WTC11 (cell line): ENCODE results near the gene NAGLU. TPM values are rescaled to one million over a fixed set of nuclear protein-coding genes. Genes with fewer than 3 reads are reported as not detected.
A peak's percentile ranks its signal among the peaks of the same experiment; 100 is the strongest.

Source experiments
- ATAC-seq: fragments of 200-7000 bp; cut with Tn5 transposase; 2 replicates; pipeline ENCODE4 v1.10.0; 2021; ENCODE audit warnings: mild to moderate bottlenecking, moderate library complexity
- CTCF ChIA-PET: fragments of 300-600 bp; sonication (Branson Sonifier 250); formaldehyde crosslinking; loops from one replicate; lab custom pipeline; 2021; ENCODE audit warnings: antibody characterized with exemption; lab: Charles Lee
- POLR2A ChIA-PET: fragments of 350-600 bp; sonication (Branson Sonifier 250); formaldehyde crosslinking; loops from one replicate; lab custom pipeline; 2021; ENCODE audit warnings: antibody characterized with exemption; lab: Charles Lee
- DNase-seq: peaks from one replicate; pipeline ENCODE4 v3.0.0; 2021; ENCODE audit warnings: low spot score
- H3K27ac Mint-ChIP-seq: 2 replicates; pipeline ENCODE4 v1.8.0; 2021; ENCODE audit warnings: mixed read lengths
- H3K27me3 Mint-ChIP-seq: 2 replicates; pipeline ENCODE4 v1.8.0; 2021; ENCODE audit warnings: low read depth, mild to moderate bottlenecking, moderate library complexity, mixed read lengths
- H3K36me3 Mint-ChIP-seq: 2 replicates; pipeline ENCODE4 v1.8.0; 2021; ENCODE audit warnings: mixed read lengths
- H3K4me1 Mint-ChIP-seq: 2 replicates; pipeline ENCODE4 v1.8.0; 2022; ENCODE audit warnings: mixed read lengths
- H3K4me3 Mint-ChIP-seq: 2 replicates; pipeline ENCODE4 v1.8.0; 2021; ENCODE audit warnings: mild to moderate bottlenecking, moderate library complexity, mixed read lengths
- H3K9me3 Mint-ChIP-seq: 2 replicates; pipeline ENCODE4 v1.8.0; 2021; ENCODE audit warnings: mixed read lengths
- AFF4 ChIP-seq: sonication (generic); formaldehyde crosslinking; IDR thresholded peaks from 2 replicates; pipeline ENCODE4 v1.8.1; 2023; ENCODE audit warnings: mild to moderate bottlenecking, missing genetic modification reagents, borderline replicate concordance
- ATF3 ChIP-seq: sonication (generic); formaldehyde crosslinking; conservative IDR thresholded peaks from 2 replicates; pipeline ENCODE4 v1.8.1; 2022; ENCODE audit warnings: mild to moderate bottlenecking, missing genetic modification reagents
- CREM ChIP-seq: sonication (generic); formaldehyde crosslinking; IDR thresholded peaks from 2 replicates; pipeline ENCODE4 v1.8.1; 2022; ENCODE audit warnings: mild to moderate bottlenecking, missing genetic modification reagents, moderate library complexity
- E2F4 ChIP-seq: sonication (generic); formaldehyde crosslinking; IDR thresholded peaks from 2 replicates; pipeline ENCODE4 v1.8.1; 2022; ENCODE audit warnings: low read depth, mild to moderate bottlenecking, moderate library complexity, missing genetic modification reagents, borderline replicate concordance
- FOXP1 ChIP-seq: sonication (generic); formaldehyde crosslinking; IDR thresholded peaks from 2 replicates; pipeline ENCODE4 v1.8.0; 2022; ENCODE audit warnings: missing genetic modification reagents, mild to moderate bottlenecking, moderate library complexity, borderline replicate concordance
- GRHL2 ChIP-seq: fragments of 250-450 bp; sonication (Bioruptor Pico); IDR thresholded peaks from 2 replicates; pipeline ENCODE4 v1.8.0; 2022; ENCODE audit warnings: mild to moderate bottlenecking, moderate library complexity; ENCODE audit not compliant: insufficient replicate concordance, severe bottlenecking
- GTF2I ChIP-seq: fragments of 250-450 bp; sonication (Bioruptor Pico); conservative IDR thresholded peaks from 2 replicates; pipeline ENCODE4 v1.4.0; 2021; ENCODE audit warnings: mild to moderate bottlenecking
- HMGA2 ChIP-seq: fragments of 250-450 bp; sonication (Bioruptor Pico); IDR thresholded peaks from 2 replicates; pipeline ENCODE4 v1.4.0; 2021; ENCODE audit warnings: mild to moderate bottlenecking, moderate library complexity
- IRF1 ChIP-seq: sonication (generic); formaldehyde crosslinking; IDR thresholded peaks from 2 replicates; pipeline ENCODE4 v1.8.0; 2023; ENCODE audit warnings: missing genetic modification reagents
- NR2C2 ChIP-seq: sonication (generic); formaldehyde crosslinking; IDR thresholded peaks from 2 replicates; pipeline ENCODE4 v1.8.0; 2022; ENCODE audit warnings: mild to moderate bottlenecking, missing genetic modification reagents
- SMAD3 ChIP-seq: sonication (generic); formaldehyde crosslinking; IDR thresholded peaks from 2 replicates; pipeline ENCODE4 v1.8.0; 2022; ENCODE audit warnings: missing genetic modification reagents, mild to moderate bottlenecking, borderline replicate concordance
- TP53 ChIP-seq: sonication (generic); formaldehyde crosslinking; IDR thresholded peaks from 2 replicates; pipeline ENCODE4 v1.8.1; 2023; ENCODE audit warnings: mild to moderate bottlenecking, missing genetic modification reagents
- ZBTB21 ChIP-seq: sonication (generic); formaldehyde crosslinking; IDR thresholded peaks from 2 replicates; pipeline ENCODE4 v1.8.1; 2023; ENCODE audit warnings: mild to moderate bottlenecking, missing genetic modification reagents, borderline replicate concordance
- ZBTB43 ChIP-seq: sonication (generic); formaldehyde crosslinking; IDR thresholded peaks from 2 replicates; pipeline ENCODE4 v1.8.1; 2023; ENCODE audit warnings: mild to moderate bottlenecking, missing genetic modification reagents
- ZNF232 ChIP-seq: sonication (generic); formaldehyde crosslinking; IDR thresholded peaks from 2 replicates; pipeline ENCODE4 v1.8.0; 2022; ENCODE audit warnings: mild to moderate bottlenecking, missing genetic modification reagents
- ZNF423 ChIP-seq: fragments of 250-450 bp; sonication (Bioruptor Pico); IDR thresholded peaks from 2 replicates; pipeline ENCODE4 v2.1.2; 2022; ENCODE audit warnings: mild to moderate bottlenecking, moderate library complexity
- total RNA-seq: library from RNA; stranded (reverse); gene quantifications from 3 replicates; pipeline ENCODE4 v1.2.3, GENCODE V29; 2021
- TF ChIP-seq, protein P1 (sequence below): sonication (generic); formaldehyde crosslinking; IDR thresholded peaks from 2 replicates; pipeline ENCODE4 v1.8.0; 2023; ENCODE audit warnings: mild to moderate bottlenecking, missing genetic modification reagents
- TF ChIP-seq, protein P2 (sequence below): fragments of 250-450 bp; sonication (Bioruptor Pico); IDR thresholded peaks from 2 replicates; pipeline ENCODE4 v1.8.0; 2021; ENCODE audit warnings: mild to moderate bottlenecking

The NAGLU gene
- total RNA-seq, 1 experiment from 2014 or later = 39.3 TPM

DNA sequence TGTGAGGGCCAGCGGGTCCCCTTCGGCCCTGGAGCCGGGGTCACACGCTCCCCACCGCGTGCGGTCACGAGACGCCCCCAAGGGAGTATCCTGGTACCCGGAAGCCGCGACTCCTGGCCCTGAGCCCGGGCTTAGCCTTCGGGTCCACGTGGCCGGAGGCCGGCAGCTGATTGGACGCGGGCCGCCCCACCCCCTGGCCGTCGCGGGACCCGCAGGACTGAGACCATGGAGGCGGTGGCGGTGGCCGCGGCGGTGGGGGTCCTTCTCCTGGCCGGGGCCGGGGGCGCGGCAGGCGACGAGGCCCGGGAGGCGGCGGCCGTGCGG, at the start of gene NAGLU (continued):
- TF ChIP-seq, protein P1, sequence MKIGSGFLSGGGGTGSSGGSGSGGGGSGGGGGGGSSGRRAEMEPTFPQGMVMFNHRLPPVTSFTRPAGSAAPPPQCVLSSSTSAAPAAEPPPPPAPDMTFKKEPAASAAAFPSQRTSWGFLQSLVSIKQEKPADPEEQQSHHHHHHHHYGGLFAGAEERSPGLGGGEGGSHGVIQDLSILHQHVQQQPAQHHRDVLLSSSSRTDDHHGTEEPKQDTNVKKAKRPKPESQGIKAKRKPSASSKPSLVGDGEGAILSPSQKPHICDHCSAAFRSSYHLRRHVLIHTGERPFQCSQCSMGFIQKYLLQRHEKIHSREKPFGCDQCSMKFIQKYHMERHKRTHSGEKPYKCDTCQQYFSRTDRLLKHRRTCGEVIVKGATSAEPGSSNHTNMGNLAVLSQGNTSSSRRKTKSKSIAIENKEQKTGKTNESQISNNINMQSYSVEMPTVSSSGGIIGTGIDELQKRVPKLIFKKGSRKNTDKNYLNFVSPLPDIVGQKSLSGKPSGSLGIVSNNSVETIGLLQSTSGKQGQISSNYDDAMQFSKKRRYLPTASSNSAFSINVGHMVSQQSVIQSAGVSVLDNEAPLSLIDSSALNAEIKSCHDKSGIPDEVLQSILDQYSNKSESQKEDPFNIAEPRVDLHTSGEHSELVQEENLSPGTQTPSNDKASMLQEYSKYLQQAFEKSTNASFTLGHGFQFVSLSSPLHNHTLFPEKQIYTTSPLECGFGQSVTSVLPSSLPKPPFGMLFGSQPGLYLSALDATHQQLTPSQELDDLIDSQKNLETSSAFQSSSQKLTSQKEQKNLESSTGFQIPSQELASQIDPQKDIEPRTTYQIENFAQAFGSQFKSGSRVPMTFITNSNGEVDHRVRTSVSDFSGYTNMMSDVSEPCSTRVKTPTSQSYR (CRISPR knock-in tag) = no peak
- no peak for TF ChIP-seq GTF2I (CRISPR knock-in tag)
- no peak for TF ChIP-seq ZNF232 (CRISPR knock-in tag)
- 0 out of 2 replicates have a peak, but pooled peaks have one; percentile 40 for TF ChIP-seq TP53 (CRISPR knock-in tag)
- no peak for TF ChIP-seq HMGA2 (CRISPR knock-in tag)
- TF ChIP-seq IRF1 (CRISPR knock-in tag) = peak; percentile 59; the same call in 1 of the 2 replicates
- TF ChIP-seq, protein P2, sequence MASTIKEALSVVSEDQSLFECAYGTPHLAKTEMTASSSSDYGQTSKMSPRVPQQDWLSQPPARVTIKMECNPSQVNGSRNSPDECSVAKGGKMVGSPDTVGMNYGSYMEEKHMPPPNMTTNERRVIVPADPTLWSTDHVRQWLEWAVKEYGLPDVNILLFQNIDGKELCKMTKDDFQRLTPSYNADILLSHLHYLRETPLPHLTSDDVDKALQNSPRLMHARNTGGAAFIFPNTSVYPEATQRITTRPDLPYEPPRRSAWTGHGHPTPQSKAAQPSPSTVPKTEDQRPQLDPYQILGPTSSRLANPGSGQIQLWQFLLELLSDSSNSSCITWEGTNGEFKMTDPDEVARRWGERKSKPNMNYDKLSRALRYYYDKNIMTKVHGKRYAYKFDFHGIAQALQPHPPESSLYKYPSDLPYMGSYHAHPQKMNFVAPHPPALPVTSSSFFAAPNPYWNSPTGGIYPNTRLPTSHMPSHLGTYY (CRISPR knock-in tag) = no peak
- no peak for TF ChIP-seq FOXP1
- no peak for TF ChIP-seq AFF4
- TF ChIP-seq CREM (CRISPR knock-in tag) = 0 out of 2 replicates have a peak, but pooled peaks have one; percentile 46
- no peak for TF ChIP-seq ATF3 (CRISPR knock-in tag)

- no peaks in the 10 kb centered on the region for H3K4me1 Mint-ChIP-seq
- ChIA-PET POLR2A (no interaction called here), CTCF (interaction anchor here (1.1 kb wide), 1 partner anchor 30 kb away, joined by 4 read pairs; no protein-coding TSS in a partner anchor)
- ATAC-seq = no peak
- no peak overlapping the region for H3K27ac Mint-ChIP-seq
- H3K27me3 Mint-ChIP-seq = no peaks in the 10 kb centered on the region
- H3K9me3 Mint-ChIP-seq = no peaks in the 10 kb centered on the region
- no peak for TF ChIP-seq SMAD3 (CRISPR knock-in tag)
- no peak for TF ChIP-seq E2F4 (CRISPR knock-in tag)
- no peak for TF ChIP-seq ZBTB43 (CRISPR knock-in tag)
- no peak for TF ChIP-seq ZBTB21 (CRISPR knock-in tag)
- no peak for TF ChIP-seq ZNF423
- no peak for TF ChIP-seq NR2C2 (CRISPR knock-in tag)
- no peak for TF ChIP-seq GRHL2 (CRISPR knock-in tag)
- TF ChIP-seq ATF3 (CRISPR knock-in tag) = no peak
- TF ChIP-seq, all 79 proteins: peak for 0
- Mint-ChIP-seq H3K36me3 (peaks cover 45% of the 10 kb centered on the region), H3K4me3 (no peak overlapping the region)
- no peak for DNase-seq
Observed at GRCh38 chr17:42488032-42488431, 48.0 kb upstream of the NAGLU start.
